Ascending aorta (tissue), 2 donors: ENCODE measurements around the gene SSRP1. TPM values are rescaled to one million over a fixed set of nuclear protein-coding genes. Genes with fewer than 3 reads are reported as not detected.
"Not testable (repeated sequence)": the region's sequence is repeated elsewhere in the genome, so short reads cannot be mapped to it uniquely, and the experiment has no call there.

ENCODE experiments used
- DNase-seq, 2 donors: peaks; one replicate each; pipeline ENCODE4 v3.0.0-alpha.2; 2019; ENCODE audit warnings: low spot score in 2 of 2
- H3K27ac ChIP-seq, 2 donors: fragments of 200-600 bp; sonication (generic); one replicate each; pipeline ENCODE4 v1.5.1; 2016 to 2017; ENCODE audit warnings: mild to moderate bottlenecking in 1 of 2
- H3K27me3 ChIP-seq: fragments of 200-600 bp; sonication (generic); one replicate; pipeline ENCODE4 v1.5.1; 2017
- H3K36me3 ChIP-seq, 2 donors: fragments of 200-600 bp; sonication (generic); one replicate each; pipeline ENCODE4 v1.5.1; 2016
- H3K4me1 ChIP-seq, 2 donors: fragments of 200-600 bp; sonication (generic); one replicate each; pipeline ENCODE4 v1.5.1; 2016 to 2017; ENCODE audit warnings: mild to moderate bottlenecking in 1 of 2
- H3K4me3 ChIP-seq, 2 donors: fragments of 200-600 bp; sonication (generic); one replicate each; pipeline ENCODE4 v1.5.1; 2016 to 2017; ENCODE audit warnings: mild to moderate bottlenecking in 1 of 2
- H3K9me3 ChIP-seq, 2 donors: fragments of 200-600 bp; sonication (generic); one replicate each; pipeline ENCODE4 v1.5.1; 2016
- CTCF ChIP-seq, 3 experiments: fragments of 200-600 bp in 2 of 3; fragments of 450-650 bp in 1 of 3; sonication (generic) in 2 of 3; IDR thresholded peaks; one replicate each; pipeline ENCODE4 v1.5.1; 2016 to 2019; ENCODE audit warnings: antibody characterized with exemption in 3 of 3, mild to moderate bottlenecking in 1 of 3, moderate library complexity in 1 of 3
- intact Hi-C: fragments of 100-400 bp; cut with DNase I; formaldehyde crosslinking; loops from one replicate; pipeline ENCODE4 v1.15.1; 2023
- total RNA-seq: library from RNA; depleted of rRNA; stranded (reverse); fragments of >200 nt; gene quantifications from one replicate; pipeline ENCODE4 v1.1.0, GENCODE V29; 2016

SSRP1 gene
- total RNA-seq, 1 donor from 2014 or later, result 110 TPM

DNA sequence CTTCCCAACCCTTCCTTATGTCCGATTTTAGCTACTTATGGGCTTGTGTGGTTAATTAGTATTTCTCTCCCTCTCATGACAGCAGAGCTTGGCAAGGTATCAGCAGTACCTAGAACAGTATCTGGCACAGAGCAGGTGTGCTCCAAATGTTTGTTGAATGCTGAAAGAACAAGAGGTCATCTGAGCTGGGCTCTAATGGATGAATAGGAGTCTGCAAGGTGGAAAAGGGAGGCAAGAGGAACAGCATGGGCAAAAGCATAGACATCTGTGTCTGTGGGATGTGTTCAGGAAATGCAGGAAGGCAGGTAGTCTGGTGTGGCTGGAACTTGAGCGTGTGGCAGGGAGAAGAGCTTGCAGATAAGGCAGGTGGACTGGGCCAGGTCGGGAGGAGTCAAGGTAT is 26.2 kb upstream of the SSRP1 start:
- no peak for DNase-seq
- Histone ChIP-seq H3K27me3 (no peaks in the 10 kb centered on the region), H3K4me1 (no peaks in the 10 kb centered on the region), H3K4me3 (no peak overlapping the region), H3K9me3 (no peaks in the 10 kb centered on the region), H3K27ac (no peak overlapping the region), H3K36me3 (no peaks in the 10 kb centered on the region)
- intact Hi-C loops, result no loop called here
- no peak for TF ChIP-seq CTCF (IDR thresholded peaks at IDR 0.05)

DNA sequence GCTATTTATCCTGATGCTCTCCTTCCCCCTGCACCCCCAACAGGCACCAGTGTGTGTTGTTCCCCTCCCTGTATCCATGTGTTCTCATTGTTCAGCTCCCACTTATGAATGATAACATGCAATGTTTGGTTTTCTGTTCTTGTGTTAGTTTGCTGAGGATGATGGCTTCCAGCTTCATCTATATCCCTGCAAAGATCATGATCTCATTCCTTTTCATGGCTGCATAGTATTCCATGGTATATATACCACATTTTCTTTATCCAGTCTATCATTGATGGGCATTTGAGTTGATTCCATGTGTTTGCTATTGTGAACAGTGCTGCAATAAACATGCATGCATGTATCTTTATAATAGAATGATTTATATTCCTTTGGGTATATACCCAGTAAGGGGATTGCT is 25.7 kb upstream of the SSRP1 start:
- DNase-seq, H3K27me3 ChIP-seq, intact Hi-C loops, H3K4me1 ChIP-seq, H3K27ac ChIP-seq, H3K4me3 ChIP-seq, H3K9me3 ChIP-seq, H3K36me3 ChIP-seq: not testable (repeated sequence)

- no peaks in the 10 kb centered on the region for H3K27me3 ChIP-seq
- no peaks in the 10 kb centered on the region for H3K9me3 ChIP-seq
- no peak overlapping the region for H3K27ac ChIP-seq
- no peak for TF ChIP-seq CTCF (IDR thresholded peaks at IDR 0.05)
- H3K4me3 ChIP-seq, result no peak overlapping the region
- no peaks in the 10 kb centered on the region for H3K36me3 ChIP-seq
- intact Hi-C loops, result no loop called here
- no peak for DNase-seq
- H3K4me1 ChIP-seq, result no peaks in the 10 kb centered on the region
These were observed 25.3 kb upstream of the SSRP1 start for GRCh38 chr11:57360991-57361390.

DNA sequence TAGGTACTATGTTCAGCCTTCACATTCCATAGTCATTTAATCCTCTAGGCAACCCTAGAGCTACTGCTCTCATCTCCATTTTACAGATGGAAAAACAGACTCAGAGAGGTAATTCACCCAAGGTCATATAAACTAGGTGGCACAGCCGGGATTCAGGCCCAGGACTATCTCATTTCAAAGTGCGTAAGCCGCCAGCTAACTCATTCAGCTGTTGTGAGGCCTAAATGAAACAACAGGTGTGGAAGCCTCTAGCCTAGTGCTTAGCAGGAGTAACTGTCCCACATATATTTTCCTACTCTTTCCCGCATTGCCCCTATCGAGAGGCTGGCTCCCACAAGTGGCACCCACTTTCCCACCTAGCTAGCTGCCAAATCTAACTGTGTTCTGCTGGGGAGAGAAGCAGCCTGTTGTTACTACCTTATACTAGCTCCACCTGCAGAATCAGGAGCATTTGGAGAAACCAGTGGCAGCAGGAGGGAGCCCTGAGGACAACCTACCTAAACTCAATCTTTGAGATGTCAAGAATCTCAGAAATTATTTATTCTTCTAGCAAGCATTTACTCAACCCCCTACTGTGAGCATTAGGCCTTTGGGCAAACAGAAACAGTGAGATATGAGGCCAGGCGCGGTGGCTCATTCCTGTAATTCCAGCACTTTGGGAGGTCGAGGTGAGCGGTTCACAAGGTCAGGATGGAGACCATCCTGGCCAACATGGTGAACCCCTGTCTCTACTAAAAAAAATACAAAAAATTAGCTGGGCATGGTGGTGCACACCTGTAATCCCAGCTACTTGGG is 24.4 kb upstream of the SSRP1 start:
- Histone ChIP-seq H3K36me3 (no peaks in the 10 kb centered on the region), H3K27me3 (no peaks in the 10 kb centered on the region), H3K9me3 (no peaks in the 10 kb centered on the region), H3K4me3 (no peak overlapping the region), H3K4me1 (no peaks in the 10 kb centered on the region), H3K27ac (no peak overlapping the region)
- DNase-seq, result no peak
- no peak for TF ChIP-seq CTCF (IDR thresholded peaks at IDR 0.05)
- intact Hi-C loops, result no loop called here

GRCh38 chr11:57359396-57359795 is 23.7 kb upstream of the SSRP1 start:
- DNase-seq, result no peak
- H3K36me3 ChIP-seq, result no peaks in the 10 kb centered on the region
- H3K4me3 ChIP-seq, result no peak overlapping the region
- no peaks in the 10 kb centered on the region for H3K27me3 ChIP-seq
- H3K27ac ChIP-seq, result no peak overlapping the region
- no peaks in the 10 kb centered on the region for H3K9me3 ChIP-seq
- intact Hi-C loops, result no loop called here
- TF ChIP-seq CTCF (IDR thresholded peaks at IDR 0.05), result no peak
- H3K4me1 ChIP-seq, result no peaks in the 10 kb centered on the region

DNA sequence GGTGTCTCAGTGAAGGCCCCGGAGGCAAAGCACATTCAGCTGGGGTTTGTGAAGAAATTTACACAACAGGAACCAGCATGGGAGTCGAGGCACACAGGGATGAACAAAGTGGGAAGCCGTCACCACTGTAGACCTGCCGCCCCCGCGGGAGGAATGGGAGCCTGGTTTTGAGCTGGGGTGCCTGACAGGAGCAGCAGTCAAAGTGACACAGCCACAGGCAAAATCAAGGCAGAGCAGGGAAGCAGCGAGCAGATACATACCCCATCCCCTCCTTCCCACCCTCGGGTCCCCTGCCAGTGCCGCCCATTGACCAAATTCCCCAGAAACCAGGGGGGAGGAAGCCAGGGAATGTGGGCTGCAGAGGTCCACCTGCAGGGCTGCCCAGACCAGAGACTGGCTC is 23.3 kb upstream of the SSRP1 start:
- intact Hi-C loops, result no loop called here
- H3K9me3 ChIP-seq, result no peaks in the 10 kb centered on the region
- H3K27ac ChIP-seq, result no peak overlapping the region
- no peaks in the 10 kb centered on the region for H3K27me3 ChIP-seq
- H3K4me3 ChIP-seq, result no peak overlapping the region
- DNase-seq, result no peak
- H3K4me1 ChIP-seq, result no peaks in the 10 kb centered on the region
- no peak for TF ChIP-seq CTCF (IDR thresholded peaks at IDR 0.05)
- no peaks in the 10 kb centered on the region for H3K36me3 ChIP-seq
